GM21825 (cell line): Measurements from ENCODE around the gene DNAJC4.

Experiments used
- ATAC-seq: cut with Tn5 transposase; IDR thresholded peaks from one replicate; pipeline ENCODE4 v1.9.1; 2021; ENCODE audit warnings: mild to moderate bottlenecking, moderate library complexity; ENCODE audit not compliant: unreplicated experiment

Gene DNAJC4

GRCh38 chr11:64227405-64227956 lies 2.9 kb upstream of the DNAJC4 start:
- no peak for ATAC-seq

- no peak for ATAC-seq
Observed at GRCh38 chr11:64229090-64229743, 1.1 kb upstream of the DNAJC4 start.

GRCh38 chr11:64229744-64230170 lies 591 bp upstream of the DNAJC4 start:
- no peak for ATAC-seq

GRCh38 chr11:64230985-64231365 lies 627 bp downstream of the DNAJC4 start:
- no peak for ATAC-seq

- no peak for ATAC-seq
Observed at GRCh38 chr11:64231546-64231945, 1.2 kb downstream of the DNAJC4 start.

GRCh38 chr11:64232182-64232966 lies 2.0 kb downstream of the DNAJC4 start:
- no peak for ATAC-seq

- no peak for ATAC-seq
Observed at GRCh38 chr11:64232967-64233315, 2.6 kb downstream of the DNAJC4 start.

- ATAC-seq, result peak; percentile 33
Observed at GRCh38 chr11:64233913-64234586, 3.7 kb downstream of the DNAJC4 start, which contains the start of gene VEGFB. Gene VEGFB, plus strand, starts transcription at chr11:64234584. Its CDS starts 250 bp downstream, at chr11:64234834.

- ATAC-seq, result peak; percentile 22
Observed at GRCh38 chr11:64234647-64235379, 4.5 kb downstream of the DNAJC4 start.

GRCh38 chr11:64235437-64236161 lies 5.3 kb downstream of the DNAJC4 start:
- no peak for ATAC-seq

- no peak for ATAC-seq
Observed at GRCh38 chr11:64237484-64237951, 7.2 kb downstream of the DNAJC4 start.

- no peak for ATAC-seq
Observed at GRCh38 chr11:64238076-64238475, 7.7 kb downstream of the DNAJC4 start.

- no peak for ATAC-seq
Observed at GRCh38 chr11:64238999-64239398, 8.7 kb downstream of the DNAJC4 start.

- ATAC-seq, result no peak
Observed at GRCh38 chr11:64239662-64240434, 9.5 kb downstream of the DNAJC4 start.

- peak; percentile 56 for ATAC-seq
Observed at GRCh38 chr11:64240435-64241240, 10.3 kb downstream of the DNAJC4 start, which contains the start of gene FKBP2. Gene FKBP2, plus strand, starts transcription at chr11:64241095. Its CDS starts 1,293 bp downstream, at chr11:64242388.

GRCh38 chr11:64241241-64241490 lies 10.8 kb downstream of the DNAJC4 start:
- ATAC-seq, result peak; percentile 59

GRCh38 chr11:64241491-64242374 lies 11.4 kb downstream of the DNAJC4 start:
- ATAC-seq, result peak; percentile 56
